HG03097 (cell line): ENCODE data around the gene RALB.
"Not testable (repeated sequence)": the region's sequence is repeated elsewhere in the genome, so short reads cannot be mapped to it uniquely, and the experiment has no call there.

Source experiments
- ATAC-seq: cut with Tn5 transposase; IDR thresholded peaks from one replicate; pipeline ENCODE4 v1.9.1; 2021; ENCODE audit not compliant: unreplicated experiment, low FRiP score

Gene RALB

DNA sequence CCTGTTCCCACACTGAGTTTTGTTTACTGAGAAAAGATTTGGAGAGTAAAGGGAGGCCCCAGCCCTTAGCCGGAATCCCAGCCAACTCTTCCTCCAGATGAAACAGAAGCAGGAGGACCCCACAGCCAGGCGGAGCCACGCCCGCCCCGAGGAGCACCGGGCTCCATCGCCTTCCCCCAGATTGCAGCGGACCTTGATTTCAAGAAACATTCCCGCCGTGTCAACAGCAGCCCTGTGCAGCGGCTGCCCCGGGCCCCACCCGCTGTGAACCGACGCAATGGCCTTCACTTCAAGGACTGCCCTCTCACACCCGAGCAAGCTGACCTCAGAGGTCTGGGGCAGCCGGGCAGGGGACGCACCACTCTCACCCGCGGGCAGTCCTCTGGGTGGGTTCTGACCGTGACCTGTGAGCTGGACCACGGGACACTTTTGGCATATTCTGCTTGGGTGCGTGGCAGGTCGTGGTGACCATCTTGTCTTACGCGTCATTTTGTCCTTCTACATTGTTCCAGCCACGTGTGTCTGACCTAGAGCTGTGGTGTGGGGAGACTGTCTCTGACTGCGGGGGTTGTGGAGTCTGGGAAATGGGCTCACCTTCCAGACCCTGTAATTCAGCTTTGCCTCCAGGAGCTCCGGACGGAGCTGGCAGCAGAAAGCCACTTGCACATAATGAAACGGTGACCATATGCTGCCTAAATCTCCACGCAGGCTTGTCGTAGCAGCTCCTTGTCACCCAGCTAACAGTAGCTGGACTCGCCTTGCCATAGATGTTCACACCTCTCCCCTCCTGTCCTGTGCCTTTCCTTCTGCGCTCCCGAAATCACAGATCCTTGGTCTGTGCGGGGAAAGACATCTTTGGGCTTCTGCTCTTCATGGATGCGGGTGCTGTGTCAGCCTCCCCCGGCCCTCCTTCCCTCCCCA, 61.3 kb downstream of the RALB start:
- ATAC-seq = no peak

GRCh38 chr2:120314690-120315366, 62.2 kb downstream of the RALB start:
- no peak for ATAC-seq

GRCh38 chr2:120315367-120316033, 62.8 kb downstream of the RALB start:
- no peak for ATAC-seq

GRCh38 chr2:120316071-120316470, 63.4 kb downstream of the RALB start:
- no peak for ATAC-seq

- ATAC-seq = no peak
Measured at GRCh38 chr2:120316528-120317179, 64.0 kb downstream of the RALB start.

- no peak for ATAC-seq
Measured at GRCh38 chr2:120317180-120317533, 64.5 kb downstream of the RALB start.

DNA sequence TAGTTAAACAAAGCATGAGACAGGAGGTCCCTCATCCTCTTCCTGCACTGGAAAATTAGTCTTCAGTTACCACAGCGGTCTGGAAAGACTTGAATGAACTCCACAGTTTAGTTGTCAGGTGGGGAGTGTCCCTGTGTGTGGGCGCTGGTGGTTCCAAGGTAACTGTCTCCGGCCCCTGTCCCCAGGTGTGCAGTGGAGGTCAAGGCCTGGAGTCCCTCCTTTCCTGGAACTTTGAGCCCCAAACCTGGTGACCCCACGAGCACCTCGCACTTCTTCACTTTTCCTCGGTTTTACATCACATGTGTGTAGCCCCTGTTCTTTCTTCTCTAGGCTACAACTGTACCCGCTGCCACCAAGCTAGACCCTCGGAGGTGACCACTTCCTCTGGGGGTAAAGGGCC, 65.3 kb downstream of the RALB start:
- ATAC-seq = no peak

GRCh38 chr2:120318626-120319025, 66.0 kb downstream of the RALB start:
- no peak for ATAC-seq

GRCh38 chr2:120319123-120319522, 66.5 kb downstream of the RALB start:
- no peak for ATAC-seq

GRCh38 chr2:120319686-120320317, 67.2 kb downstream of the RALB start:
- ATAC-seq = no peak

- no peak for ATAC-seq
Measured at GRCh38 chr2:120320318-120320851, 67.7 kb downstream of the RALB start.

- not testable (repeated sequence) for ATAC-seq
Measured at GRCh38 chr2:120320887-120321556, 68.4 kb downstream of the RALB start.

GRCh38 chr2:120321721-120322284, 69.2 kb downstream of the RALB start:
- ATAC-seq = no peak

DNA sequence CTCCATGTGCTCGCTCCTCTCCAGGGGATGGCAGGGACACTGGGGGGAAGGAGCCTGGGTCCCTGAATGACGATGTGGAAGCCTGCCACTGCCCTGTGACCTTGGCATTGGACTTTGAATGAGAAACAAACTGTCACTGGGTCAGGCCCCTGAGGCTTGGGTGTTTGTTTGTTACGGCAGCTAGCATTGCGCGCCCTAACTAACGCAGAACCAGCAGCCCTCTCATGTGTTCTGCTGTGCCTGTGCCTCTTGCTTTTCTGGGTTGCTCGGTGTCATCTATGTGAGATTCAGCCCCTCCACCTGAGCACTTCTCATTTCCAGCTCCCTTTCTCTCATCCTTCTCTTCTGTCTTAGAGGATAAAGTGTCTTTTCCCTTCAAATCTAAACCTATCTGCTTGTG, 69.7 kb downstream of the RALB start:
- ATAC-seq = no peak

DNA sequence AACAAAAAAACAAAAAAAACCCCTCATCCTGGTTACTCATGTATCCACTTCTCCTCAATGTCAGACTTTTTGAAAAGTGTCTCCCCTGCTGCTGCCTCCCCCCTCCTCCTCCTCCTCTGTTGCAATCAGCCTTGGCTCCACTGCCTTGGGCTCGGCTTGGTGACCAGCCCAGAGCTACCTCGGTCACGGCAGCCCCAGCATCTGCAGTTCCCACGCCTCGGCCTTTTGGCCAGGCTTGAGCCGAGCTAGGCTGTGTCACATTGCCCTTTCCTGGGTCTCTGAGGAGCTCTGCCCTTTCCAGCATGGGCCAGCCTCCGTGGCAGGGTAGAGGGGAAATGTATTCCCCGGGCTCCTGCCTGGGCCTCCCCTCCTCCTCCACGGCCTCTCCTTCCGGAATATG, 70.6 kb downstream of the RALB start:
- ATAC-seq = no peak

- no peak for ATAC-seq
Measured at GRCh38 chr2:120323807-120324399, 71.3 kb downstream of the RALB start.

GRCh38 chr2:120324933-120325332, 72.3 kb downstream of the RALB start:
- ATAC-seq = no peak

GRCh38 chr2:120326066-120326465, 73.4 kb downstream of the RALB start:
- no peak for ATAC-seq
